Neutrophil (primary cell): Measurements from ENCODE around the gene CNOT11.
A peak's percentile ranks its signal among the peaks of the same experiment; 100 is the strongest.

Experiments used
- H3K27ac ChIP-seq: fragments of 200-600 bp; sonication (generic); 2 replicates; pipeline ENCODE4 v1.5.1; 2016; ENCODE audit warnings: mild to moderate bottlenecking, moderate library complexity
- H3K27me3 ChIP-seq: fragments of 200-600 bp; sonication (generic); 2 replicates; pipeline ENCODE4 v1.6.0; 2016; ENCODE audit warnings: mild to moderate bottlenecking
- H3K36me3 ChIP-seq: fragments of 200-600 bp; sonication (generic); 2 replicates; pipeline ENCODE4 v1.5.1; 2017
- H3K4me1 ChIP-seq, 2 experiments: fragments of 200-600 bp in 1 of 2; sonication (generic) in 1 of 2; 1 replicate in 1 of 2; 2 replicates in 1 of 2; pipeline versions ENCODE4 v1.5.1 to v1.6.1; 2013 to 2016; ENCODE audit warnings: low read depth in 1 of 2, low read length in 1 of 2, mild to moderate bottlenecking in 1 of 2, moderate library complexity in 1 of 2; ENCODE audit not compliant: control insufficient read depth in 1 of 2, insufficient read depth in 1 of 2
- H3K4me3 ChIP-seq, 2 experiments: fragments of 200-600 bp in 1 of 2; sonication (generic) in 1 of 2; 1 replicate in 1 of 2; 2 replicates in 1 of 2; pipeline ENCODE4 v1.5.1; 2013 to 2016; ENCODE audit warnings: low read depth in 1 of 2, low read length in 1 of 2, mild to moderate bottlenecking in 1 of 2, moderate library complexity in 1 of 2
- H3K9me3 ChIP-seq: fragments of 200-600 bp; sonication (generic); 2 replicates; pipeline ENCODE4 v1.5.1; 2016
- CTCF ChIP-seq: fragments of 200-600 bp; sonication (generic); IDR thresholded peaks from 2 replicates; pipeline ENCODE4 v1.5.1; 2016; ENCODE audit warnings: antibody characterized with exemption

CNOT11 gene

GRCh38 chr2:101223814-101224231 is 28.9 kb upstream of the CNOT11 start:
- H3K36me3 ChIP-seq: no peaks in the 10 kb centered on the region
- no peaks in the 10 kb centered on the region for H3K9me3 ChIP-seq
- peaks cover 11% of the 10 kb centered on the region in 2 experiments for H3K4me1 ChIP-seq
- no peaks in the 10 kb centered on the region for H3K27me3 ChIP-seq
- TF ChIP-seq CTCF: no peak
- peak overlapping the region; percentile 30 for H3K27ac ChIP-seq
- H3K4me3 ChIP-seq: no peak overlapping the region

- Histone ChIP-seq H3K4me3 (no peak overlapping the region), H3K36me3 (no peaks in the 10 kb centered on the region), H3K9me3 (no peaks in the 10 kb centered on the region), H3K27me3 (no peaks in the 10 kb centered on the region), H3K27ac (no peak overlapping the region), H3K4me1 (no peaks in the 10 kb centered on the region)
- TF ChIP-seq CTCF: no peak
Observed at GRCh38 chr2:101230541-101231001, 22.1 kb upstream of the CNOT11 start.

- no peaks in the 10 kb centered on the region for H3K36me3 ChIP-seq
Observed at GRCh38 chr2:101231240-101231639, 21.4 kb upstream of the CNOT11 start.

GRCh38 chr2:101231937-101232730 is 20.6 kb upstream of the CNOT11 start:
- Histone ChIP-seq H3K36me3 (no peaks in the 10 kb centered on the region), H3K4me1 (no peaks in the 10 kb centered on the region), H3K27ac (no peak overlapping the region), H3K27me3 (no peaks in the 10 kb centered on the region), H3K4me3 (no peak overlapping the region), H3K9me3 (no peaks in the 10 kb centered on the region)
- no peak for TF ChIP-seq CTCF

More at GRCh38 chr2:101231240-101231639, 21.4 kb upstream of the CNOT11 start:
- Histone ChIP-seq H3K27ac (no peak overlapping the region), H3K27me3 (no peaks in the 10 kb centered on the region), H3K9me3 (no peaks in the 10 kb centered on the region), H3K4me3 (no peak overlapping the region), H3K4me1 (no peaks in the 10 kb centered on the region)
- no peak for TF ChIP-seq CTCF

GRCh38 chr2:101232770-101233169 is 19.9 kb upstream of the CNOT11 start:
- Histone ChIP-seq H3K27me3 (no peaks in the 10 kb centered on the region), H3K9me3 (no peaks in the 10 kb centered on the region), H3K27ac (no peak overlapping the region), H3K4me3 (no peak overlapping the region), H3K4me1 (no peaks in the 10 kb centered on the region), H3K36me3 (no peaks in the 10 kb centered on the region)
- TF ChIP-seq CTCF: no peak
